Neural cell (in vitro differentiated cells): Measurements from ENCODE around the gene ZNF346. TPM values are rescaled to one million over a fixed set of nuclear protein-coding genes. Genes with fewer than 3 reads are reported as not detected.

Source experiments
- H2AFZ ChIP-seq: fragments of 200-600, 300-800 bp; sonication (generic), shearing (Covaris generic); 2 replicates; pipeline ENCODE4 v1.6.0; 2014; ENCODE audit warnings: low read depth, mild to moderate bottlenecking, antibody characterized with exemption, low read length, moderate library complexity
- H3F3A ChIP-seq: fragments of 200-600 bp; shearing (Covaris generic); 2 replicates; pipeline ENCODE4 v1.6.1; 2016; ENCODE audit warnings: mild to moderate bottlenecking, moderate library complexity, mixed read lengths, antibody characterized with exemption, low read length; ENCODE audit not compliant: insufficient read depth, poor library complexity, severe bottlenecking
- H3K27ac ChIP-seq: fragments of 200-600, 300-800 bp; sonication (generic), shearing (Covaris generic); 2 replicates; pipeline ENCODE4 v1.5.1; 2014; ENCODE audit warnings: mild to moderate bottlenecking, low read length, moderate library complexity
- H3K27me3 ChIP-seq: fragments of 300-800, 200-600 bp; sonication (generic), shearing (Covaris generic); 2 replicates; pipeline ENCODE4 v1.6.0; 2014; ENCODE audit warnings: mild to moderate bottlenecking, low read depth, low read length, moderate library complexity; ENCODE audit not compliant: insufficient read depth
- H3K36me3 ChIP-seq: fragments of 300-800, 200-600 bp; sonication (generic), shearing (Covaris generic); 2 replicates; pipeline ENCODE4 v1.5.1; 2014; ENCODE audit warnings: mild to moderate bottlenecking, antibody characterized with exemption, low read length, moderate library complexity; ENCODE audit not compliant: insufficient read depth
- H3K4me2 ChIP-seq: fragments of 300-800, 200-600 bp; sonication (generic), shearing (Covaris generic); 2 replicates; pipeline ENCODE4 v1.6.0; 2014; ENCODE audit warnings: mild to moderate bottlenecking, low read length
- H3K4me3 ChIP-seq: fragments of 300-800, 200-600 bp; sonication (generic), shearing (Covaris generic); 2 replicates; pipeline ENCODE4 v1.5.1; 2014; ENCODE audit warnings: mild to moderate bottlenecking, low read length, moderate library complexity
- H3K79me2 ChIP-seq: fragments of 200-600 bp; shearing (Covaris generic); replicated peaks from 2 replicates; pipeline ENCODE4 v1.6.0; 2014; ENCODE audit warnings: mild to moderate bottlenecking, low read length, moderate library complexity; ENCODE audit not compliant: insufficient read depth
- H3K9ac ChIP-seq: fragments of 300-800, 200-600 bp; sonication (generic), shearing (Covaris generic); 2 replicates; pipeline ENCODE4 v1.6.1; 2016; ENCODE audit warnings: mild to moderate bottlenecking, low read length, mixed read lengths
- H3K9me2 ChIP-seq: fragments of 200-600 bp; shearing (Covaris generic); 2 replicates; pipeline ENCODE4 v1.6.1; 2016; ENCODE audit warnings: mild to moderate bottlenecking, low read length, mixed read lengths; ENCODE audit not compliant: insufficient read depth
- H3K9me3 ChIP-seq: fragments of 200-600, 300-800 bp; sonication (generic), shearing (Covaris generic); 2 replicates; pipeline ENCODE4 v1.6.1; 2016; ENCODE audit warnings: mild to moderate bottlenecking, mixed run types, low read length, moderate library complexity, mixed read lengths
- H4K20me1 ChIP-seq: fragments of 200-600 bp; shearing (Covaris generic); 2 replicates; pipeline ENCODE4 v1.6.1; 2016; ENCODE audit warnings: mild to moderate bottlenecking, mixed run types; ENCODE audit not compliant: insufficient read depth
- EP300 ChIP-seq: fragments of 450-650 bp; conservative IDR thresholded peaks from 2 replicates; pipeline ENCODE4 v1.6.1; 2014; ENCODE audit warnings: antibody characterized with exemption, mild to moderate bottlenecking, moderate library complexity; ENCODE audit not compliant: poor library complexity, severe bottlenecking
- EZH2 ChIP-seq: fragments of 200-600, 300-800 bp; shearing (Covaris generic), sonication (generic); IDR thresholded peaks from 2 replicates; pipeline ENCODE4 v1.6.1; 2014; ENCODE audit warnings: antibody characterized with exemption, low read length, borderline replicate concordance, mild to moderate bottlenecking; ENCODE audit not compliant: insufficient read depth, poor library complexity, severe bottlenecking
- MXI1 ChIP-seq: fragments of 450-650 bp; conservative IDR thresholded peaks from 2 replicates; pipeline ENCODE4 v1.6.1; 2014; ENCODE audit warnings: antibody characterized with exemption, mild to moderate bottlenecking; ENCODE audit not compliant: poor library complexity, severe bottlenecking
- POLR2AphosphoS5 ChIP-seq: IDR thresholded peaks from 2 replicates; pipeline ENCODE4 v1.6.1; 2012
- RAD21 ChIP-seq: fragments of 450-650 bp; conservative IDR thresholded peaks from 2 replicates; pipeline ENCODE4 v1.6.1; 2014; ENCODE audit warnings: antibody characterized with exemption, mild to moderate bottlenecking, moderate library complexity
- SMC3 ChIP-seq: fragments of 450-650 bp; conservative IDR thresholded peaks from 2 replicates; pipeline ENCODE4 v1.6.1; 2014; ENCODE audit warnings: antibody characterized with exemption, mild to moderate bottlenecking, moderate library complexity; ENCODE audit not compliant: poor library complexity
- TAF1 ChIP-seq: IDR thresholded peaks from 2 replicates; pipeline ENCODE4 v1.6.1; 2012; ENCODE audit warnings: low read depth
- polyA plus RNA-seq: library from polyadenylated mRNA; depleted of rRNA; stranded (reverse); fragments of >200 nt; gene quantifications from 2 replicates; pipeline ENCODE4 v1.2.3, GENCODE V29; 2014
- TF ChIP-seq, protein P1 (sequence below): fragments of 450-650 bp; IDR thresholded peaks from 2 replicates; pipeline ENCODE4 v1.5.1; 2014; ENCODE audit warnings: antibody characterized with exemption, mild to moderate bottlenecking, moderate library complexity; ENCODE audit not compliant: poor library complexity, severe bottlenecking
- TF ChIP-seq, protein P2 (sequence below): IDR thresholded peaks from 2 replicates; pipeline ENCODE4 v1.6.1; 2012; ENCODE audit warnings: borderline replicate concordance

ZNF346 gene
- polyA plus RNA-seq, 1 donor from 2014 or later: 40.1 TPM

DNA sequence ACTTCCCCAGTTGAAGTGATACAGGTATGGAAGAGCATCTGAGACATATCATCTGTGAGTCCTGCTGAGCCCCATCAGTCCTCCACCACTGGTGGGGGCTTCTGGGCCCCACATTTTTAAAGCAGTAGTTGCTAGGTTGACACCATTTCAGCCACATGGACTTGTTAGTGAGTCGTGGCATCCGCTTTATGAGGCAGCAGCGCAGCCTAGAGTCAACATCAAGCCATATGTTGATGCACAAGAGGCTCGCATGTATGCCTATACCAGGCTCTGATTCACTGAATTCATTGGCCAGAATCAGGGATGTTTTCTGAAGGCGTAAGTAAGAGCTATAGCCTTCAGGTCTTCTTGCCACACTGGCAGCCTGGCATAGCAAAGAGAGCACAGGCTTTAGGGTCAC is 26.8 kb downstream of the ZNF346 start:
- no peak overlapping the region for H3K4me2 ChIP-seq
- H3K36me3 ChIP-seq: peaks cover 4% of the 10 kb centered on the region
- H3F3A ChIP-seq: no peaks in the 10 kb centered on the region
- no peak overlapping the region for H3K9ac ChIP-seq
- H3K27me3 ChIP-seq: no peaks in the 10 kb centered on the region
- no peak for TF ChIP-seq POLR2AphosphoS5
- no peak for TF ChIP-seq MXI1
- TF ChIP-seq, protein P1, sequence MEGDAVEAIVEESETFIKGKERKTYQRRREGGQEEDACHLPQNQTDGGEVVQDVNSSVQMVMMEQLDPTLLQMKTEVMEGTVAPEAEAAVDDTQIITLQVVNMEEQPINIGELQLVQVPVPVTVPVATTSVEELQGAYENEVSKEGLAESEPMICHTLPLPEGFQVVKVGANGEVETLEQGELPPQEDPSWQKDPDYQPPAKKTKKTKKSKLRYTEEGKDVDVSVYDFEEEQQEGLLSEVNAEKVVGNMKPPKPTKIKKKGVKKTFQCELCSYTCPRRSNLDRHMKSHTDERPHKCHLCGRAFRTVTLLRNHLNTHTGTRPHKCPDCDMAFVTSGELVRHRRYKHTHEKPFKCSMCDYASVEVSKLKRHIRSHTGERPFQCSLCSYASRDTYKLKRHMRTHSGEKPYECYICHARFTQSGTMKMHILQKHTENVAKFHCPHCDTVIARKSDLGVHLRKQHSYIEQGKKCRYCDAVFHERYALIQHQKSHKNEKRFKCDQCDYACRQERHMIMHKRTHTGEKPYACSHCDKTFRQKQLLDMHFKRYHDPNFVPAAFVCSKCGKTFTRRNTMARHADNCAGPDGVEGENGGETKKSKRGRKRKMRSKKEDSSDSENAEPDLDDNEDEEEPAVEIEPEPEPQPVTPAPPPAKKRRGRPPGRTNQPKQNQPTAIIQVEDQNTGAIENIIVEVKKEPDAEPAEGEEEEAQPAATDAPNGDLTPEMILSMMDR: no peak
- H3K9me3 ChIP-seq: no peaks in the 10 kb centered on the region
- no peak overlapping the region for H3K27ac ChIP-seq
- no peaks in the 10 kb centered on the region for H4K20me1 ChIP-seq
- H2AFZ ChIP-seq: no peak overlapping the region
- no peaks in the 10 kb centered on the region for H3K9me2 ChIP-seq
- H3K4me3 ChIP-seq: no peak overlapping the region
- H3K79me2 ChIP-seq: no peaks in the 10 kb centered on the region

DNA sequence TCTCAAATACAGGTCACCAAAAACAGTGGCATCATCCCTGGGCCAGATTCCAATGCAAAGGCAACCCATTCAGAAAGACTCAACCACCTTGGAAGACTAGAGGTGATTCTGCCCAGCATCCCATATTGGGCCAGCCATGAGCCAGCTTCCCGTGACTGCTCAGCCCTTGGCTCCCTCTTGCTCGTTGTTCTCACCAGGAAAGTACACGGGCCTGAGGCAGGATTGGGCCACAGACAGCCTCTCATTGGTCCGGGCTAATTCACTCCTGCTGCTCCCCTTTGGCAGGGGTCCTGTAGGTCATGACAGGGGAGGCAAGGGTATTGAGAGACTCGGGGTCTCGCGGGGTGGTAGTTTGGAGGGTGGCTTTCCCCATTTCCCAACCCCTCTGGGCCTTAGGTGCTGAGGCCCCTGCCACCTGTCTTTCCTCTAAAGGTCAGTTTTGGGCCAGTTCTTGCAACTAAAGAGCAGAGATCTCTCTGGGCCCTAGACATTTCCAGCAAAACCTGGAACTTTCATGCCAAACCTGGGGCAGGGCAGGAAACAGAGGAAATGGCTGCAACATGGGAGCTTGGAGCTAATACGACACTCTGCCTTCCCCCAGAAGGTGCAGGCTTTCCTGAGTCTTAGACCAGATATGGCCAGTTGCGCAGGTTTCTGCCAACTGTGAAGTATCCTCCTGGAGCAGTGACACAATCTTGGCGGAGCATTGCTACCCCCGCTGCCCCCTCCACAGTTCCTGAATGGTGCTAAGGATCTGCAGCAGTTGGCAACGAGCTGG is 42.2 kb downstream of the ZNF346 start:
- H4K20me1 ChIP-seq: no peaks in the 10 kb centered on the region
- H3K36me3 ChIP-seq: peaks cover 13% of the 10 kb centered on the region
- H3K27me3 ChIP-seq: no peaks in the 10 kb centered on the region
- H3K4me2 ChIP-seq: no peak overlapping the region
- no peak overlapping the region for H3K9ac ChIP-seq
- no peaks in the 10 kb centered on the region for H3K9me3 ChIP-seq
- H3F3A ChIP-seq: no peaks in the 10 kb centered on the region
- no peak overlapping the region for H3K27ac ChIP-seq
- H3K9me2 ChIP-seq: no peaks in the 10 kb centered on the region
- H3K4me3 ChIP-seq: no peak overlapping the region
- H3K79me2 ChIP-seq: no peaks in the 10 kb centered on the region
- TF ChIP-seq TAF1 (no peak), RAD21 (no peak), SMC3 (no peak), MXI1 (no peak), EZH2 (no peak), POLR2AphosphoS5 (no peak), EP300 (no peak)
- TF ChIP-seq, protein P2, sequence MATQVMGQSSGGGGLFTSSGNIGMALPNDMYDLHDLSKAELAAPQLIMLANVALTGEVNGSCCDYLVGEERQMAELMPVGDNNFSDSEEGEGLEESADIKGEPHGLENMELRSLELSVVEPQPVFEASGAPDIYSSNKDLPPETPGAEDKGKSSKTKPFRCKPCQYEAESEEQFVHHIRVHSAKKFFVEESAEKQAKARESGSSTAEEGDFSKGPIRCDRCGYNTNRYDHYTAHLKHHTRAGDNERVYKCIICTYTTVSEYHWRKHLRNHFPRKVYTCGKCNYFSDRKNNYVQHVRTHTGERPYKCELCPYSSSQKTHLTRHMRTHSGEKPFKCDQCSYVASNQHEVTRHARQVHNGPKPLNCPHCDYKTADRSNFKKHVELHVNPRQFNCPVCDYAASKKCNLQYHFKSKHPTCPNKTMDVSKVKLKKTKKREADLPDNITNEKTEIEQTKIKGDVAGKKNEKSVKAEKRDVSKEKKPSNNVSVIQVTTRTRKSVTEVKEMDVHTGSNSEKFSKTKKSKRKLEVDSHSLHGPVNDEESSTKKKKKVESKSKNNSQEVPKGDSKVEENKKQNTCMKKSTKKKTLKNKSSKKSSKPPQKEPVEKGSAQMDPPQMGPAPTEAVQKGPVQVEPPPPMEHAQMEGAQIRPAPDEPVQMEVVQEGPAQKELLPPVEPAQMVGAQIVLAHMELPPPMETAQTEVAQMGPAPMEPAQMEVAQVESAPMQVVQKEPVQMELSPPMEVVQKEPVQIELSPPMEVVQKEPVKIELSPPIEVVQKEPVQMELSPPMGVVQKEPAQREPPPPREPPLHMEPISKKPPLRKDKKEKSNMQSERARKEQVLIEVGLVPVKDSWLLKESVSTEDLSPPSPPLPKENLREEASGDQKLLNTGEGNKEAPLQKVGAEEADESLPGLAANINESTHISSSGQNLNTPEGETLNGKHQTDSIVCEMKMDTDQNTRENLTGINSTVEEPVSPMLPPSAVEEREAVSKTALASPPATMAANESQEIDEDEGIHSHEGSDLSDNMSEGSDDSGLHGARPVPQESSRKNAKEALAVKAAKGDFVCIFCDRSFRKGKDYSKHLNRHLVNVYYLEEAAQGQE: no peak
- TF ChIP-seq, protein P1: no peak
- no peak overlapping the region for H2AFZ ChIP-seq
